Smooth muscle cell (in vitro differentiated cells): ENCODE data around the gene RPRML. TPM values are rescaled to one million over a fixed set of nuclear protein-coding genes. Genes with fewer than 3 reads are reported as not detected.

ENCODE experiments used
- DNase-seq: peaks from one replicate; lab custom pipeline; 2025; ENCODE audit not compliant: unreplicated experiment; lab: John Stamatoyannopoulos, UW
- H2AFZ ChIP-seq: fragments of 200-600 bp; sonication (generic); 2 replicates; pipeline ENCODE4 v1.6.0; 2016; ENCODE audit warnings: antibody characterized with exemption, low read depth, mild to moderate bottlenecking
- H3F3A ChIP-seq: fragments of 200-600 bp; sonication (generic); 2 replicates; pipeline ENCODE4 v1.6.0; 2017; ENCODE audit warnings: antibody characterized with exemption, low read depth
- H3K27ac ChIP-seq: fragments of 200-600 bp; sonication (generic); 2 replicates; pipeline ENCODE4 v1.5.1; 2016; ENCODE audit warnings: low read depth, mild to moderate bottlenecking
- H3K27me3 ChIP-seq: fragments of 200-600 bp; sonication (generic); 2 replicates; pipeline ENCODE4 v1.6.1; 2016; ENCODE audit warnings: low read depth, mild to moderate bottlenecking
- H3K36me3 ChIP-seq: fragments of 200-600 bp; sonication (generic); 2 replicates; pipeline ENCODE4 v1.5.1; 2016; ENCODE audit warnings: low read depth
- H3K4me1 ChIP-seq: fragments of 200-600 bp; sonication (generic); 2 replicates; pipeline ENCODE4 v1.5.1; 2016; ENCODE audit warnings: low read depth
- H3K4me2 ChIP-seq: fragments of 200-600 bp; sonication (generic); 2 replicates; pipeline ENCODE4 v1.6.0; 2016; ENCODE audit warnings: mild to moderate bottlenecking
- H3K4me3 ChIP-seq: fragments of 200-600 bp; sonication (generic); 2 replicates; pipeline ENCODE4 v1.5.1; 2016; ENCODE audit warnings: mild to moderate bottlenecking
- H3K79me2 ChIP-seq: fragments of 200-600 bp; sonication (generic); 2 replicates; pipeline ENCODE4 v1.6.0; 2016; ENCODE audit warnings: low read depth, mild to moderate bottlenecking
- H3K9ac ChIP-seq: fragments of 200-600 bp; sonication (generic); 2 replicates; pipeline ENCODE4 v1.6.0; 2016; ENCODE audit warnings: low read depth
- H3K9me3 ChIP-seq: fragments of 200-600 bp; sonication (generic); replicated peaks from 2 replicates; pipeline ENCODE4 v1.5.1; 2016; ENCODE audit warnings: low read depth
- H4K20me1 ChIP-seq: fragments of 200-600 bp; sonication (generic); 2 replicates; pipeline ENCODE4 v1.6.0; 2016; ENCODE audit warnings: low read depth
- WGBS: methylation state at CpG from one replicate; pipeline ENCODE4 v1.1.7; 2016; ENCODE audit warnings: low lambda C conversion rate; 5-methylcytosine and 5-hydroxymethylcytosine counted together
- polyA plus RNA-seq: library from polyadenylated mRNA; unstranded; fragments of >200 nt; fragmentation: Nextera tagmentation; extraction: Ambion mirVana; gene quantifications from 2 replicates; pipeline ENCODE4 v1.2.1, GENCODE V29; 2016
- total RNA-seq: library from RNA; depleted of rRNA; stranded (reverse); fragments of >200 nt; gene quantifications from 2 replicates; pipeline ENCODE4 v1.2.3, GENCODE V29; 2014
- TF ChIP-seq, protein P1 (sequence below): fragments of 200-600 bp; sonication (generic); IDR thresholded peaks from 2 replicates; pipeline ENCODE4 v1.5.1; 2017; ENCODE audit warnings: borderline replicate concordance, mild to moderate bottlenecking, antibody characterized with exemption; ENCODE audit not compliant: insufficient read depth, poor library complexity, severe bottlenecking

Gene RPRML
- total and polyA plus RNA-seq, 2 experiments from 2014 or later, result not detected

DNA sequence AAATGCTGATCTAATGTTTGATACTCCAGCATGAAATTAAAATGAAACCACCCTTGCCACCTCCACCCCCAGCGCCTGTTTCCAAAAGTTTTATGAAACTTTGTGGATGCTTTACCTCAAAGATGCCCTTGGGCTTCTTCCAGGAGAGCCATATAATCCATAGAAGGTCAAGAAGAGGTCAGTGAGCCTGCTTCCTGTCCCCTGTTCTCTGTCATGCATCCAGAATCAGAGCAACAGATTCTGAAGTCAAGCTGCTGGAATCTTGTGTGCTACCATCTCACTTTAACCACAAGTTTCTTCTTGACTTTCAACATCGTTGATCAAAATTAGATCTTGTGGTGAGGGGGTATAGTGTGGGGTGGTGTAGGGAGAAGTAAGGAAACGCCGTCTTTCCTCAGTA is 47.5 kb downstream of the RPRML start:
- TF ChIP-seq, protein P1, sequence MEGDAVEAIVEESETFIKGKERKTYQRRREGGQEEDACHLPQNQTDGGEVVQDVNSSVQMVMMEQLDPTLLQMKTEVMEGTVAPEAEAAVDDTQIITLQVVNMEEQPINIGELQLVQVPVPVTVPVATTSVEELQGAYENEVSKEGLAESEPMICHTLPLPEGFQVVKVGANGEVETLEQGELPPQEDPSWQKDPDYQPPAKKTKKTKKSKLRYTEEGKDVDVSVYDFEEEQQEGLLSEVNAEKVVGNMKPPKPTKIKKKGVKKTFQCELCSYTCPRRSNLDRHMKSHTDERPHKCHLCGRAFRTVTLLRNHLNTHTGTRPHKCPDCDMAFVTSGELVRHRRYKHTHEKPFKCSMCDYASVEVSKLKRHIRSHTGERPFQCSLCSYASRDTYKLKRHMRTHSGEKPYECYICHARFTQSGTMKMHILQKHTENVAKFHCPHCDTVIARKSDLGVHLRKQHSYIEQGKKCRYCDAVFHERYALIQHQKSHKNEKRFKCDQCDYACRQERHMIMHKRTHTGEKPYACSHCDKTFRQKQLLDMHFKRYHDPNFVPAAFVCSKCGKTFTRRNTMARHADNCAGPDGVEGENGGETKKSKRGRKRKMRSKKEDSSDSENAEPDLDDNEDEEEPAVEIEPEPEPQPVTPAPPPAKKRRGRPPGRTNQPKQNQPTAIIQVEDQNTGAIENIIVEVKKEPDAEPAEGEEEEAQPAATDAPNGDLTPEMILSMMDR, result no peak
- Histone ChIP-seq H4K20me1 (peaks cover 87% of the 10 kb centered on the region), H3K27ac (peak overlapping the region; percentile 86), H3K4me3 (no peak overlapping the region), H3F3A (peaks cover 3% of the 10 kb centered on the region), H3K4me1 (no peaks in the 10 kb centered on the region), H3K27me3 (no peaks in the 10 kb centered on the region), H3K9ac (no peak overlapping the region), H3K79me2 (peaks cover 45% of the 10 kb centered on the region), H3K36me3 (peaks cover 18% of the 10 kb centered on the region), H3K4me2 (no peak overlapping the region), H3K9me3 (no peaks in the 10 kb centered on the region), H2AFZ (no peak overlapping the region)
- WGBS, result 71% methylated on average over 4 of the region's 4 CpGs
- DNase-seq, result no peak

DNA sequence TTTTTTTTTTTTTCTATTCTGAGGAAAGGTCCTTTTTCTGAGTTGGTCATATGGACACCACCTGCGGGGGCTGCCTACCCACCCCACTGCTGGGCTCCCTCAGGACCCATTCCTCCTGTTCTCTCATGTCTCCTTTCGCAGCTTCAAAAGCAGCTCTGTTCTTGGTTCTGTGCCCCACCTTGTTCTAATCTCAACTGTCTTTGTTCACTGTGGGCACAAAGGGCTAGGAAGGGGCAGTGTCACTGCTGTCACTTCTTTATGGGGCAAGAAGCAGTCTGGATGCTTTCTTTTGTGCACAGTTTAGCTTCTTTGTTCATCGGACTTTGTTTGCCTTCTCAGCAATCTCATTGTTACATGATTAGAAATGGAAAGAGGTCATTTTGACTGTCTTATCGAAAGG is 49.0 kb downstream of the RPRML start:
- H4K20me1 ChIP-seq, result peaks cover 88% of the 10 kb centered on the region
- no peaks in the 10 kb centered on the region for H3K4me1 ChIP-seq
- H3K4me2 ChIP-seq, result no peak overlapping the region
- peak overlapping the region; percentile 86 for H3K27ac ChIP-seq
- H3F3A ChIP-seq, result peaks cover 6% of the 10 kb centered on the region
- DNase-seq, result no peak
- no peak overlapping the region for H2AFZ ChIP-seq
- H3K9ac ChIP-seq, result peak overlapping the region; percentile 45
- TF ChIP-seq, protein P1, result no peak
- H3K36me3 ChIP-seq, result peaks cover 15% of the 10 kb centered on the region
- no peaks in the 10 kb centered on the region for H3K27me3 ChIP-seq
- WGBS, result 80% methylated on average over 4 of the region's 4 CpGs
- H3K4me3 ChIP-seq, result no peak overlapping the region
- peaks cover 60% of the 10 kb centered on the region for H3K79me2 ChIP-seq
- H3K9me3 ChIP-seq, result no peaks in the 10 kb centered on the region

DNA sequence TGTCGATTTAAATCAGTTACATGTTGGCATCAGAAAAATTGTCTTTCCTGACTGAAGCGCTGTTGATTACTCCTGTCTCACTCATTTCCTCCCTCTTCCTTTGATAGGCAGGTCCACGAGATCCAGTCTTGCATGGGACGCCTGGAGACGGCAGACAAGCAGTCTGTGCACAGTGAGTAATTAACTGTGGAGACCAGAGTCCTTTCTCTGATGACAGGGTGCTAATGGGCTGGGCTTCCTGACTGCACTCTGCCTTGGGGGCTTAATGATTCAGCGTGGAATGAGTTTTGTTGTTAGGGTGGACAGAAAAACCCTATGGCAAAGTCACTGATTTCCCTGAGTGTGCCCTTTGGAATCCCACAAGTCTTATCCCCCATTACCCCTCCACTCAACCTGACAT is 49.6 kb downstream of the RPRML start:
- Histone ChIP-seq H4K20me1 (peaks cover 88% of the 10 kb centered on the region), H3K9me3 (no peaks in the 10 kb centered on the region), H3K36me3 (peaks cover 11% of the 10 kb centered on the region), H3K27me3 (no peaks in the 10 kb centered on the region), H3K9ac (peak overlapping the region; percentile 77), H3K27ac (peak overlapping the region; percentile 86), H3K4me1 (peaks cover under 1% of the 10 kb centered on the region), H3K4me3 (no peak overlapping the region), H3K79me2 (peaks cover 67% of the 10 kb centered on the region), H3F3A (peaks cover 6% of the 10 kb centered on the region), H2AFZ (no peak overlapping the region), H3K4me2 (peak overlapping the region; percentile 62)
- TF ChIP-seq, protein P1, result no peak
- WGBS, result 8% methylated on average over 6 of the region's 6 CpGs
- DNase-seq, result no peak
